Testis (tissue), 3 donors: Measurements from ENCODE around the gene CTNNA2. TPM values are rescaled to one million over a fixed set of nuclear protein-coding genes. Genes with fewer than 3 reads are reported as not detected.

Experiments
- DNase-seq: peaks from one replicate; pipeline ENCODE4 v3.0.0-alpha.2; 2019
- H3K27ac ChIP-seq, 2 donors: fragments of 200-600 bp; sonication (generic); one replicate each; pipeline ENCODE4 v1.5.1; 2019
- H3K27me3 ChIP-seq: fragments of 200-600 bp; sonication (generic); one replicate; pipeline ENCODE4 v1.5.1; 2019
- H3K36me3 ChIP-seq: fragments of 200-600 bp; sonication (generic); one replicate; pipeline ENCODE4 v1.5.1; 2017; ENCODE audit warnings: low read depth; ENCODE audit errors: missing control alignments
- H3K4me1 ChIP-seq: fragments of 200-600 bp; sonication (generic); one replicate; pipeline ENCODE4 v1.5.1; 2019
- H3K4me3 ChIP-seq, 2 donors: fragments of 200-600 bp; sonication (generic); one replicate each; pipeline ENCODE4 v1.5.1; 2017 to 2019
- H3K9me3 ChIP-seq: fragments of 200-600 bp; sonication (generic); one replicate; pipeline ENCODE4 v1.5.1; 2017
- POLR2A ChIP-seq: fragments of 450-650 bp; IDR thresholded peaks from one replicate; pipeline ENCODE4 v1.6.1; 2017; ENCODE audit warnings: antibody characterized with exemption, mild to moderate bottlenecking, moderate library complexity
- WGBS, 2 donors: methylation state at CpG; one replicate each; pipeline ENCODE4 v1.1.5; 2018; 5-methylcytosine and 5-hydroxymethylcytosine counted together
- intact Hi-C: fragments of 100-400 bp; cut with DNase I; formaldehyde crosslinking; loops from one replicate; pipeline ENCODE4 v1.15.1; 2023; ENCODE audit warnings: low total_unique reads
- polyA plus RNA-seq: library from polyadenylated mRNA; stranded (reverse); fragments of 350-450 nt; fragmentation: Illumina TruSeq; extraction: RNeasy Lipid Tissue Mini Kit (QIAGEN cat#74804); gene quantifications from one replicate; pipeline ENCODE4 v1.2.3, GENCODE V29; 2014; ENCODE audit warnings: low read depth, low replicate concordance; ENCODE audit not compliant: insufficient read depth
- total RNA-seq, 2 donors: library from RNA; depleted of rRNA; stranded (reverse); fragments of >200 nt; gene quantifications; one replicate each; pipeline ENCODE4 v1.2.3, GENCODE V29; 2016
- TF ChIP-seq, protein P1 (sequence below), 3 experiments: fragments of 450-650 bp in 2 of 3; fragments of 200-600 bp in 1 of 3; sonication (generic) in 1 of 3; IDR thresholded peaks; one replicate each; pipeline ENCODE4 v1.5.1; 2016 to 2019; ENCODE audit warnings: antibody characterized with exemption in 3 of 3, mild to moderate bottlenecking in 2 of 3, moderate library complexity in 1 of 3

CTNNA2 gene
- total and polyA plus RNA-seq, 3 donors from 2014 or later, result 36.8 to 44.5 (median 43.4) TPM

DNA sequence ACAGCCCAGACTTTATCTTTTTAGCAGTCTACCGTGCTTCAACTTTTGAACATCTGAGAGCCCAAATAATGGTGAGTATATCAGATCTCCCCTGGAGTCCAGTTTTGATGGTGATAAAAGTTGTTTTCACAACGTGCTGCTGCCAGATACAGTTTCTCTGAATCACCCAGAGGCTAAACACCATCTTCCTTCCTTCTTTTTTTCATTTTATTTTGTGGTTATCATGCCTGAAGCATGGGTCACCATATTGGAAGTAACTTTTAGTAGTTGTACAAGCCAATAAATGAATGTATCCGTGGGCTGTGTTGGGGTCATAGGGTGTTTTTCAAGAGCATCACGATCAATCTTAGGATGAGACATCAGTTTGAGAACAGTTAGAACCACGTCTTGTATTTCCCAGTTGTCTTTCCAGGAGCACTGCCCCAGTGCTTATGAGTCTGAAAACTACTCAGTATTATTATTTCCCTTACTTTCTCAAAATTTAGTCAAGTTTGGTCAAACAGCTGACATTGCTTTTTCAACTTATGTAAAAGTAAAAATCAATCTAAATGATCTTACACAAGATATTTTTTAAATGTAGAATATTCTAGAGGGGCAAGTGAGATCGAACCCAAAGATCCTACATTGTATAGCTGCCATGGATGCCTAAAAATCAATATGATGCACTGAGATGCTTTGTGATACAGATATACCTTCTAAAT is 311.4 kb downstream of the CTNNA2 start:
- intact Hi-C loops, result no loop called here
- Histone ChIP-seq H3K36me3 (no peaks in the 10 kb centered on the region), H3K4me1 (no peaks in the 10 kb centered on the region), H3K27me3 (no peaks in the 10 kb centered on the region), H3K4me3 (no peak overlapping the region), H3K9me3 (no peaks in the 10 kb centered on the region), H3K27ac (no peak overlapping the region)
- DNase-seq, result no peak
- TF ChIP-seq, protein P1, sequence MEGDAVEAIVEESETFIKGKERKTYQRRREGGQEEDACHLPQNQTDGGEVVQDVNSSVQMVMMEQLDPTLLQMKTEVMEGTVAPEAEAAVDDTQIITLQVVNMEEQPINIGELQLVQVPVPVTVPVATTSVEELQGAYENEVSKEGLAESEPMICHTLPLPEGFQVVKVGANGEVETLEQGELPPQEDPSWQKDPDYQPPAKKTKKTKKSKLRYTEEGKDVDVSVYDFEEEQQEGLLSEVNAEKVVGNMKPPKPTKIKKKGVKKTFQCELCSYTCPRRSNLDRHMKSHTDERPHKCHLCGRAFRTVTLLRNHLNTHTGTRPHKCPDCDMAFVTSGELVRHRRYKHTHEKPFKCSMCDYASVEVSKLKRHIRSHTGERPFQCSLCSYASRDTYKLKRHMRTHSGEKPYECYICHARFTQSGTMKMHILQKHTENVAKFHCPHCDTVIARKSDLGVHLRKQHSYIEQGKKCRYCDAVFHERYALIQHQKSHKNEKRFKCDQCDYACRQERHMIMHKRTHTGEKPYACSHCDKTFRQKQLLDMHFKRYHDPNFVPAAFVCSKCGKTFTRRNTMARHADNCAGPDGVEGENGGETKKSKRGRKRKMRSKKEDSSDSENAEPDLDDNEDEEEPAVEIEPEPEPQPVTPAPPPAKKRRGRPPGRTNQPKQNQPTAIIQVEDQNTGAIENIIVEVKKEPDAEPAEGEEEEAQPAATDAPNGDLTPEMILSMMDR (IDR thresholded peaks at IDR 0.05), result no peak
- no peak for TF ChIP-seq POLR2A
- 76% methylated on average over 6 of the region's 6 CpGs for WGBS, 2 donors

DNA sequence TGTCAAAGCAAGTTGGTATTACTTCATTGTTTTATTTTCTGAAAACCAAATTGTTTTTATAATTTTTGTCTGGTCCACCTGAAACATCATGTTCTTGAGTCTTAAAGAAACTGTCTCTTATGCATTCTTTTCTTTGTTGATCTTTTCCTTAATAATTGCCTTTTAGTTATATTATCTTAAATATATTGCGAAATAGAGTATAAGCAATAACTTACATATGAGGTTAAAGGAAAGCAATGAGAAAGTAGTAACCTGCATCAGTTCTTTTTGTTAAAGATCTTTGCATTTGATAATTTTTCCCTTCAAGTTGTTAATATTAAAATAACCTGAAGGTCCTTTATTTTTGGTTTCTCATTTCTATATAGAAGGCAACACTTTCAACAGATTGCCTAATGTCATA is 315.0 kb downstream of the CTNNA2 start:
- no peaks in the 10 kb centered on the region for H3K27me3 ChIP-seq
- H3K4me1 ChIP-seq, result no peaks in the 10 kb centered on the region
- H3K4me3 ChIP-seq, result no peak overlapping the region
- DNase-seq, result no peak
- H3K9me3 ChIP-seq, result no peaks in the 10 kb centered on the region
- no peaks in the 10 kb centered on the region for H3K36me3 ChIP-seq
- WGBS, 2 donors, result 95 to 98% methylated on average over 1 of the region's 1 CpG
- H3K27ac ChIP-seq, result no peak overlapping the region
- intact Hi-C loops, result no loop called here
- TF ChIP-seq, protein P1 (IDR thresholded peaks at IDR 0.05), result no peak
- no peak for TF ChIP-seq POLR2A

DNA sequence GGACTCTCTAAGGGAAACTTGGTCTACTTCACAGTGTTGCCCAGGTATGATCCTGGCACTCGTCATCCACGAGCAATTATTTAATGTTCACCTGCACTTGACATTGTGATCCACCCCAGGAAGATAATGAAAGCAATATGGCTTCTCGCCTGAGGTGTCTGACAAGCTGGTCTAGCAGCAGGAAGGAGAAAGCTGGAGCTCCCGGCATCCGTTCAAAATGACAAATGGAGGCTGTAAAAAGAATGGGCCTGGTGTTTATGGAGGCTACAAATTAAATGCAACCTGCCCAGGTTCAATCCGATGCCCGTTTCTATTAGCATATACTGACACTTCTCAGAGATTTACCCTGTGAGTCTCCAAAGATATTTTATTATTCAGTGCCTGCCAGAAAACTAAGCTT is 317.6 kb downstream of the CTNNA2 start:
- H3K27me3 ChIP-seq, result no peaks in the 10 kb centered on the region
- 30 to 33% methylated on average over 7 of the region's 7 CpGs for WGBS, 2 donors
- intact Hi-C loops, result no loop called here

DNA sequence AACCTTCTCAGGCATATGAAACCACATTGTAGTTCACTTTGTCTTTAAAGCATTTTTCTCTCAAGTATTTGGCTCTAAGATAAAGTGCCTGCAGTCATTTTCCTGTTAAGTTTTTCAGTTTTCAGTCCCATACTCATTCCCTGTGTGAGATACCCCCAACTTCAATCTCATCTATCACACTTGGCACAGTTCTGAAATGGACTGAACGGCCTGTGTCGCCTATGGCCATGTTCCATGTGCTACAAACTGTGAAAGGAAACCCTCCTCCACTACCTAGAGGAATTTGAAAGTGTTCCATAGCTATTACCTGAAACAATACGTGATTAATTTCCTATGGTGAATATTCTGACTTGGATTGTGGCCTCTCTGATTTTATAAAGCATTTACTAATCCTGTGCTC is 319.1 kb downstream of the CTNNA2 start:
- H3K4me3 ChIP-seq, result no peak overlapping the region
- no peaks in the 10 kb centered on the region for H3K9me3 ChIP-seq
- H3K36me3 ChIP-seq, result no peaks in the 10 kb centered on the region
- intact Hi-C loops, result no loop called here
- DNase-seq, result no peak
- no peak for TF ChIP-seq POLR2A
- H3K27me3 ChIP-seq, result no peaks in the 10 kb centered on the region
- no peak overlapping the region for H3K27ac ChIP-seq
- 27 to 38% methylated on average over 3 of the region's 3 CpGs for WGBS, 2 donors
- H3K4me1 ChIP-seq, result no peaks in the 10 kb centered on the region

More for the DNA sequence above, 317.6 kb downstream of the CTNNA2 start:
- Histone ChIP-seq H3K9me3 (no peaks in the 10 kb centered on the region), H3K4me3 (no peak overlapping the region), H3K4me1 (no peaks in the 10 kb centered on the region), H3K27ac (no peak overlapping the region), H3K36me3 (no peaks in the 10 kb centered on the region)
- no peak for DNase-seq
- no peak for TF ChIP-seq POLR2A
- TF ChIP-seq, protein P1 (IDR thresholded peaks at IDR 0.05), result no peak

DNA sequence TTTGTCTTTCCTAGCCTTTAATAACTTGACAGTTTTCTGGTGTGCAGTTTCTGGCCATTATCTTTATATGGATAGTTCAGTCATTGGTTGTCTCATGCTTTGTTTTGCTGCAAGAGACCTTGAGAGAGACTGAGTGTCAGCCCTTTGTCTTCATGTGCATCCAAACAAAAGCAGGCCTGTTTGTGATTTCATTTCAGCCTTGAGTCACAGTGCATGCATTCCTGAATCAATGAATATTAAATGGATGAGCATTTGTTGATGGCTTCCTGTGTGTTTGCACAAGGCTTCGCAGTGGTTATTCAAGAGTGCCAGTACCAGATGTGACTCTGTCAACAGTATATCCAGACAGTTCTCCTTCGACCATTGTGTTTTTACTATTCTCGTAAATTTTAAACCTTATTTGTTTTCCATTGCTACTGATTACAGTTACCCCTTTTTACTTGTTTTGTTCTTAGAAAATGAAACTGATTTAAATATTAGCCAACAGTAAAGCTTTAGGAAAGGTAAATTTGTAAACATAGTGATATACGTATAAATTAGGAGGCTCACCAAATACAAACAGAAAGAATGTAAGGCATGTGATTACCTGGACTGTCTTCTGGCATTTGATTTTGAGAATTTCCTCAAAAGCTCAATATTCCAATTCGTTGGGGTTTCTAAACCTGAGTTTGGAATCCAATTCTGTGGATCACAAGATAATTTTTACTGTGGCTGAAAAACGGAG is 319.8 kb downstream of the CTNNA2 start:
- Histone ChIP-seq H3K27ac (no peak overlapping the region), H3K27me3 (no peaks in the 10 kb centered on the region), H3K4me3 (no peak overlapping the region), H3K36me3 (no peaks in the 10 kb centered on the region), H3K9me3 (no peaks in the 10 kb centered on the region), H3K4me1 (no peaks in the 10 kb centered on the region)
- TF ChIP-seq POLR2A, result no peak
- TF ChIP-seq, protein P1 (IDR thresholded peaks at IDR 0.05), result no peak
- DNase-seq, result no peak
- intact Hi-C loops, result no loop called here
- WGBS, 2 donors, result 63 to 66% methylated on average over 6 of the region's 6 CpGs
